TTC549 (cell line): ENCODE results near the gene DSTN.

Source experiments
- FAIRE-seq: peaks from 2 replicates; lab custom pipeline; 2012; peaks lifted over from hg19 to GRCh38; lab: Jason Lieb, UNC

Gene DSTN

DNA sequence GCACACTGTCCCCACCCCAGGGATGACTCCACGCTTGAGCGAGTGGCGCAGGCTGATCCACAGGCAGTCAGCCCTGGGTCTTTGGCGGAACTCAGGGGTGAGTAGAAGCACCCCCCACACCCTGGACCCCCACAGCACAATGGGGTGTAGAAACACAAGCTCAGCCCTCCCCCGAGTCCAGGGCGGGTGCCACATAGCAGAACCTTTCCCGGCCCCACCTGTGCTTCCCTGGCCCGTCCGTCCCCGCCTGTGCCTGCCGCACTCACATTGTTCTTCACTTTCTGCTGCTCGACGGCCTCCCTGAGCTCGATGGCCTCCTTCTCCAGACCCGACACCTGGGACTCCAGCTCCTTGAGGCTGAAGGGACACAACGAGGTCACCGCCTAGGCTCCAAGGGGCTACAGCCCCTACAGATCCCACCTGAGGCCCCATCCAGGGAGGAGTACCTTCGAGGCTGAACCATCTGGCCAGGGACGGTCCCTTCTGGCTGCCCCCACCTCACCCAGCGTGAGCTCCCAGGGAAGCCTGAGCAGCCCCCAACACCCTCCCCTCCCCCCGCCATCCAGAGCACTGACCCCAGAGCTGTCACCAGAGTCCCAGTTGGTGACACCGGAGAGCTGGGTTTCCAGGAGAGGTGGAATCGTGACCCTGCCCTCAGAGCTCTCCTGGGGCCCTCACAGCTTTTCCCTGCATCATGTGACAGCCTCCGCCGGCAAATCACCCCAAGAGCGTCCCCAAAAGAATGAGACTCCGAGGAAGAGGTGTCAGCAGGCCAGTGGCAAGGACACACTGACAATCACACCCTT, 55.6 kb downstream of the DSTN start:
- no peak for FAIRE-seq

- FAIRE-seq: no peak
These were observed 56.5 kb downstream of the DSTN start for GRCh38 chr20:17626217-17627007.

- FAIRE-seq: no peak
These were observed 57.5 kb downstream of the DSTN start for GRCh38 chr20:17627101-17627955.

DNA sequence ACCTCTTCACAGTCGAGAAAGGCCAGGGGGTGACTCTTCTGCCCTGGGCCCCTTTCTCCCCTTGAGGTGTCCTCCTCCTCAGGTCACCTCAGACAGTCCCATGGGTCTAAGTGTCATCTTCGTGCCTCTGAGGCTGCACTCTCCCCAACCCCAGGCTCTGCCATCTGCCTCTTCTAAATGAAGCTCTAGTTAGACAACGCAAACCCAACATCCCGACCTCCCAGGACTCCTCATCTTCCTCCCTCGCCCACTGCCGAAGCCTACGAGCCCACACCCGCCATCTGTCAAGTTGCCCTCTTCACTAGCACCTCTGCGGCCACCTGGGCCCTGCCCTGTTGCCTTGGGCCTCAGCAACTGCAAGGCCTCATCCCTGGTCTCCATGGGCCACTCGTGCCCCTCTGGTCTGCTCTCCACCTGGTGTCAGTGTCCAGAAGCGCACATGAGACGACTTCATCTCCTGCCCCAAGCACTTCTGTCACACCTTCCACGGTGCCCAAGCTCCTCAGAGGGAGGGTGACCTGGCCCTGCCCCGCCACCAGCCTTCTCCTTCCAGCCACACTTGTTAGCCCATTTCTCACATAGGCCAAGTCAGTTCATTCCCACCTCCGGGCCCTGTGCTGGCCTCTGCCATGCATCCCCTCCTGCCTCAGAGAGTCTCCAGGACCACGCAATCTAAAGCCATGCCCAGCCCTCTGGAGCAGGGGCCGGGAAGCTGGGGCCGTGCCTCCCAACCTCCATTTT, 58.4 kb downstream of the DSTN start:
- FAIRE-seq: no peak

GRCh38 chr20:17629025-17629424, 59.1 kb downstream of the DSTN start:
- no peak for FAIRE-seq

DNA sequence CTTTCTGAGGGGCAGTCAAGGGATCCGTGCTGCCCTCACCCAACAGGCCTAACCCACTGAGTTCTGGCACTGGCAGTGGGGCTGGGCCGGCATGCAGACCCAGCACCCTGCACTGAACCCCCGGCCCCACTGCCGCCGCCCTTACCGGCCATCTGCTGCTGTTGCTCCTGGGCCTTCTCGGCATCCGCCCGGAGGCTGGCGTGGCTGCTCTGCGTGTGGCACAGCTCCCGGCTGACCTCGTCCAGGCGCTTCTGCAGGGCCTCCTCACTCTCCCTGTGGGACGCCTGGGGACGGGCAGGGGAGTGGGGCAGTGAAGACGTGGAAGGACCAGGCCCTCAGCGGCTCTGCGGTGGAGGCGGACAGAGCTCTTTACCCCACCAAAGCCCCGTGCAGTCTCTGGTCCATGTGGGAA, 59.8 kb downstream of the DSTN start:
- FAIRE-seq: no peak

GRCh38 chr20:17630151-17630805, 60.4 kb downstream of the DSTN start:
- no peak for FAIRE-seq

DNA sequence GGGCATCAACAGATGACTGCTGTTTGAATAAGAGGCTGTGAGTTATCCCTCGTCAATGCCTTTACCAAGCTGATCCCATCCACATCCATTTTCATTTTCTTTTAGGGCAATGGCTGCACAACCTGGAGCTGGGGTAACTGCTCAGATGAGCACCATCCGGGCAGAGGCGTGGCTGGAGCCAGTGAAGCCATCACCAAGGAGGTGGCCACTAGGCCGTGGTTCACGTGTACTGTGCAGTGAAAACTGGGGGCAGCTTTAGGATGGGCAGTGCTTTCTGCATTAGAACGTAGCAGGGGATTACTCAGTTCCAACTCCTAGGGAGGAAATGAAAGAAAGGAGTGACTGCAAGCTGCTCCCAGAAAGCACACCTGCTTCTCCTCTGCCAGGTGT, 60.9 kb downstream of the DSTN start:
- FAIRE-seq: no peak

- no peak for FAIRE-seq
These were observed 61.9 kb downstream of the DSTN start for GRCh38 chr20:17631576-17632319.

- FAIRE-seq: no peak
These were observed 63.5 kb downstream of the DSTN start for GRCh38 chr20:17633221-17633849.

- no peak for FAIRE-seq
These were observed 64.1 kb downstream of the DSTN start for GRCh38 chr20:17633850-17634500.

DNA sequence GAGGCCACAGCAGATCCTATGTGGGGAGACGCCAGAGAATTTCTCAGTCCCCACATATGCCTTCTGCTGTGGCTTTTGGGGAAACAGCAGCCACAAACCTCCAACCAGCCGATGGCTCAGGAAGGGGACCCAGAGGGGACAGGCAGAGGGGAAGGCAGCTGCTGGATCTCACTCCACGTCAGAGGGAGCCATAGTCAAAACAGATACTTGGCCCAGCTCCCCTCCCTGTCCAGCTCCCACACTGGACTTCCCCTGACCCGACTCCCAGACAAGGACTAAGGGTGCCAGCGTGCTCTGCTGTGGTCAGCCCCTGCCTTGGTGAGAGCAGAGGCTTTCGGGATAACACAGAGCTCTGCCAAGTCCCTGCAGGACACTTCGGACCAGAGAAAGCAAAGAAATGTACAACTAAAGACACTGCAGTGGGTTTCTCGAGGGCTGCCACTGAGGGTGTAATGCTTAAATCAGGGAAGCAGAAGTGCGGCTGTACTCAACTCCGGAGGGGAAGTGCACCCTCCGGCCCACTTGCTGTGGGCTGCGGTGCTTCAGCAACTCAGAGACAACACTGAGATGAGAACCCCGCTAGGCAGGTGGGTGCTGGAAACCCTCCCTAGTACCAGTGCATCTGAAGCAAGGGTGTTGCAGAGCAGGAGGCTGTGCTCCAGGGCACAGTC, 64.9 kb downstream of the DSTN start:
- FAIRE-seq: no peak

DNA sequence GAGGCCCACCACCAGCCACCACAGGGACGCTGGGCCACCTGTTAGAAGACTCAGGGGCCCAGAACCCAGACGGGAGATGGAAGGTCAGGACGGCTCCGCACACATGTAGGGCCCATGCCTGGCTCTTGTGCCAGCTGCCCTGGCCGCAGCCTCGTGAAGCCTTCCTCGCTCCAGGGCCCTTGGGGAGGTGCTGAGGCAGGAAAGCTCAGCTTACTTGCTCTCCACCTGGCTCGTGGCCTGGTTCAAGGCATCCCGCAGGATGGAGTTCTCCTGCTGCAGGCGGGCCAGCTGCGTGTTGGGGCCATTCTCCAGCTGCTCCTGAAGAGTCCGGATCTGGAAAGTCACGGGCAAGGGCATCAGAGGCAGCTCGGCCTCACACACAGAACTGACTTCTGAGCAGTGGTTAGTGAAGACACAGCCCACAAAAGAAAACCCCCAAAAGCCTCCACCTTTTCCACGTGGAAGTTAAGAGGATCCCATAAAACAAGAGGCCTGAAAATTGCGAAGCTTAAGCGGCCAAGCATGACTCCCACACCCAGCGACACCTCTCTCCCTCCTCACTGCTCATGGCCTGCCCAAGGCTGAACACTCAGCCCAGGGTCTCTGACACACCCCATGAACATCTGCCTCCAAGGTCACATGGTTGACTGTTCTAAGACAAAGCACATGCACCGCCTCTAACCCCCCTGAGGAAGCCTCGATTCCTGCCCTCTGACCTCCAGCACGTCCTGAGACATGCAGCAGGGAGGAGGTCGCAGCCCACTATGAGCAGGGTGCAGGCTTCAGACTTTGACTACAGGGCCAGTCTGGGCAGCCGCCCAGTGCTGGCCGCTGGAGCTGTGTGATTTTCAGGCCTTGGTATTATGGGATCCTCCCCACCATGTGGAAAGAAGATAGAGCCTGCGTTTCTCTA, 65.7 kb downstream of the DSTN start:
- no peak for FAIRE-seq

GRCh38 chr20:17636523-17637412, 66.9 kb downstream of the DSTN start:
- FAIRE-seq: no peak

- FAIRE-seq: no peak
These were observed 67.5 kb downstream of the DSTN start for GRCh38 chr20:17637413-17637780.

GRCh38 chr20:17637985-17638640, 68.2 kb downstream of the DSTN start:
- FAIRE-seq: no peak
